ENCODE results near the gene PLCL2.

The PLCL2 gene

GRCh38 chr3:17054301-17054981 is 169.7 kb downstream of the PLCL2 start:
- no peak for DNase-seq

- DNase-seq: no peak
Observed at GRCh38 chr3:17054982-17055343, 170.2 kb downstream of the PLCL2 start.

- DNase-seq: no peak
Observed at GRCh38 chr3:17055374-17056276, 170.9 kb downstream of the PLCL2 start.

GRCh38 chr3:17057321-17057720 is 172.6 kb downstream of the PLCL2 start:
- DNase-seq: no peak

- DNase-seq: no peak
Observed at GRCh38 chr3:17059989-17060550, 175.3 kb downstream of the PLCL2 start.

GRCh38 chr3:17061005-17061404 is 176.2 kb downstream of the PLCL2 start:
- DNase-seq: no peak

- DNase-seq: no peak
Observed at GRCh38 chr3:17062736-17063135, 178.0 kb downstream of the PLCL2 start.

- DNase-seq: no peak
Observed at GRCh38 chr3:17063596-17063995, 178.8 kb downstream of the PLCL2 start.

- DNase-seq: no peak
Observed at GRCh38 chr3:17065315-17065714, 180.6 kb downstream of the PLCL2 start.

GRCh38 chr3:17065881-17066280 is 181.1 kb downstream of the PLCL2 start:
- no peak for DNase-seq

- no peak for DNase-seq
Observed at GRCh38 chr3:17069754-17070153, 185.0 kb downstream of the PLCL2 start.

GRCh38 chr3:17070161-17070959 is 185.6 kb downstream of the PLCL2 start:
- DNase-seq: no peak

- DNase-seq: no peak
Observed at GRCh38 chr3:17074559-17074958, 189.8 kb downstream of the PLCL2 start.

GRCh38 chr3:17075358-17075757 is 190.6 kb downstream of the PLCL2 start:
- no peak for DNase-seq

- DNase-seq: no peak
Observed at GRCh38 chr3:17075907-17076306, 191.2 kb downstream of the PLCL2 start.

GRCh38 chr3:17076940-17077605 is 192.3 kb downstream of the PLCL2 start:
- no peak for DNase-seq

- no peak for DNase-seq
Observed at GRCh38 chr3:17077606-17078005, 192.9 kb downstream of the PLCL2 start.

- DNase-seq: no peak
Observed at GRCh38 chr3:17078926-17079465, 194.2 kb downstream of the PLCL2 start.

- no peak for DNase-seq
Observed at GRCh38 chr3:17079933-17080332, 195.2 kb downstream of the PLCL2 start.

- DNase-seq: no peak
Observed at GRCh38 chr3:17081520-17081919, 196.8 kb downstream of the PLCL2 start.

- DNase-seq: no peak
Observed at GRCh38 chr3:17087509-17087908, 202.8 kb downstream of the PLCL2 start.

GRCh38 chr3:17088017-17088416 is 203.3 kb downstream of the PLCL2 start:
- no peak for DNase-seq
